GM23338 (cell line): ENCODE results near the gene DCTN5.

ENCODE experiments used
- CTCF ChIP-seq, 2 experiments: fragments of 200-600 bp in 1 of 2; sonication (generic) in 1 of 2; conservative IDR thresholded peaks; 2 replicates each; pipeline versions ENCODE4 v1.5.1 to v1.6.1; 2016 to 2017; ENCODE audit warnings: antibody characterized with exemption in 2 of 2, low read depth in 2 of 2, mild to moderate bottlenecking in 2 of 2, moderate library complexity in 1 of 2
- JUNB ChIP-seq: IDR thresholded peaks from one replicate; pipeline ENCODE4 v1.6.1; 2016; ENCODE audit warnings: antibody characterized with exemption; ENCODE audit not compliant: unreplicated experiment
- POLR2AphosphoS5 ChIP-seq: IDR thresholded peaks from 2 replicates; pipeline ENCODE4 v1.6.1; 2016; ENCODE audit warnings: antibody characterized with exemption, low read depth

- TF ChIP-seq POLR2AphosphoS5 (no peak), CTCF (conservative IDR thresholded peaks at IDR 0.05; ENCODE audit: low read depth in 2 of 2) (no peak), JUNB (no peak)
Measured at GRCh38 chr16:23615805-23616204, 25.5 kb upstream of the DCTN5 start.
